RKO (cell line): ENCODE measurements around the gene NPLOC4.

ENCODE experiments used
- DNase-seq: peaks from one replicate; pipeline ENCODE4 v3.0.0-alpha.2; 2016; ENCODE audit warnings: low spot score

Gene NPLOC4

DNA sequence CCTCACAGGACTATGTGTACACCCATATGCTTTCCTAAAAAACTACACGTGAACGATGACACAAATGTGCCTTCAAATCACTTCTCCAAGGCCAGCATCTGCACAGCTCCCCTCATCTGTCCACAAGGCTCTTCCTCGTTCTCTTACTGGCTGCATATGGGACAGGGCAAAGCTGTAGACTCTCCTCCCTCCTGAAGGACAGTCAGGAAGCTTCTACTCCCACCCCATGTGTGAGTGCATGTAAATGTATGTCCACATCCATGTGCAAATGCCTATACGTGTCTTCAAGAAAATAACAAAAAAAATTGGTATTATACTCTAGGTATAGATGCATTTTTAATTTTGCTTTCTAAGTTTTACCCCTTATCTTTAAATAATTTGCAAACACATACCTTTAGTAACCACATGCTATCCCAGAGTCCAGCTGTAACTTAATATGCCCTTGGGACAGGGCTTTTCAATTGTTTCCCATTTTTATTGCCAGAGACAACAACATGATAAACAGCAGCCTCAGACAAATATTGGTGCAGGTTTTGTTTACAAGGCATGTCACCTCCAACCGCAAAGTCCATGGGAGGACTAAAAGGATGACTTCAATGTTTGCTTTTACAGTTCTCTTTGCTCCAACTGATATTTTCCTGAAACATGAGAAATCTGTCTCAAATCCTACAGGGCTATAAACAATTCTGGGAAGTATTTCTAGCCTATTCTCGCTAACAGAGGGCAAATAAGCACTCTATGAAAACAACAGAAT, 53.1 kb downstream of the NPLOC4 start:
- no peak for DNase-seq

DNA sequence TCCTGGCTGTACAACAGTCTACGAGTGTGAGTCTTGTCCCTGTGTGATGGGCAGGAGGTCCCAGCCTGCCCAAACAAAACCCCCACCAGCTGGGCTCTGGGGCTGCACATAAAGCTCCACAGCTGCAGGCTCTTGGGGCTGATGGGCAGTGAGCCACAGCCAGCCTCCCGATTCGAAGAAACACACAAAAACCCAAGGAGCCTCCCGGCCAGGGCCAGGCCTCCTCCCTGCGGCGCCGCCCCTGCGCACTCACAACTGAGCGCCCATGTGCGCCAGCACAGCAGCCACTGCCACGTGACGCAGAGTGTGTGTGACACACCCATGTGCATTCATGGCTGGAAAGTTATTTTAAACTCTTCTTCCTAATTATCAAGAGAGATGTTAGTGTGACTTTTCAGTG, 54.2 kb downstream of the NPLOC4 start:
- no peak for DNase-seq

DNA sequence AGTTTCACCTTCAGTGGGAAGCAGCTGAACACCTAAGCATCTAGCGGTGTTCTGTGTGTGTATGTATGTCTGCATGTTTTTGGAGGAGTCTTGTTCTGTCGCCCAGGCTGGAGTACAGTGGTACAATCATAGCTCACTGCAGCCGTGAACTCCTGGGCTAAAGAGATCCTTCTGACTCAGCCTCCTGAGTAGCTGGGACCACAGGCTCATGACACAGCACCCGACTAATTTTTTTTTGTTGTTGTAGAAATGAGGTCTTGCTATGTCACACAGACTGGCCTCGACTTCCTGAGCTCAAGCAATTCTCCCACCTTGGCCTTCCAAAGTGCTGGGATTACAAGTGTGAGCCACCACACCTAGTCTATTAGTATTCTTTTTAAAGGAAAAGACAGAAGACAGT, 54.6 kb downstream of the NPLOC4 start:
- DNase-seq: peak; percentile 48

DNA sequence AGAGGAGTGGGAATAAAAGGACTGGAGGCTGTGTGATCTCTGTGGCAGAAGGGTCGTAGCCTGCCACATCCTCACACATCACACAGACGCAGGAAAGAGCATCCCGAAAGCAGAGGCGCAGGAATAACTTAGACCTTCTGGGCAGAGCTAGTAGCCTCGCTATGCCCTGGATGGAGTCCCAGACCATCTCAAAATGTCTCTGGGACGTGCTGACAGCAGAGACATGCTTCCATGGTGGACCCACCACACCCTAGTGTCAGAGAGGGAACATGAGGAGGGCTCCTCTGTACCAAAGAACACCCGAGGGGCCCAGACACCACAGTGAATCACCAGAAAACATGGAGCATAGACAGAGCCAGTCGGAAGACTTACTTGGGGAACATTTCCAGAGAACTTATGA, 55.2 kb downstream of the NPLOC4 start:
- no peak for DNase-seq

DNA sequence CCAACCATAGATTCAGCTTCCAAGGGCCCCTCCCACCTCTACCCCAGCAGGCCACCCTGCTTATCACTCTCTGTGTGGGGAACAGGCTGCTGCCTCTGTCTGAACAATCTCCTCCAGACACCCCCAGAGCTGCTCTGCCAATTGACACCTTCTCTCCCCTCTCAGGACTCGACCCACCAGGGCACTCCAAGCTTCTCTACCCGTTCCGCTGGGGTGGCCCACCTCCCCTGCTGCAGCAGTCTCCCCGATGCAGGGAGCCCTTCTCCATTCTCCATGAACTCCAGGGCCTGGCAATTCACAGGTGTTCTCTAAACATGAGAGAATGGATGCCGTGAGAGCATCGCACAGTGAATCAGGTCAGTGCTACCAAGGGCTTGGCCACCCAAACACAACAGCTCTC, 56.4 kb downstream of the NPLOC4 start:
- DNase-seq: no peak

DNA sequence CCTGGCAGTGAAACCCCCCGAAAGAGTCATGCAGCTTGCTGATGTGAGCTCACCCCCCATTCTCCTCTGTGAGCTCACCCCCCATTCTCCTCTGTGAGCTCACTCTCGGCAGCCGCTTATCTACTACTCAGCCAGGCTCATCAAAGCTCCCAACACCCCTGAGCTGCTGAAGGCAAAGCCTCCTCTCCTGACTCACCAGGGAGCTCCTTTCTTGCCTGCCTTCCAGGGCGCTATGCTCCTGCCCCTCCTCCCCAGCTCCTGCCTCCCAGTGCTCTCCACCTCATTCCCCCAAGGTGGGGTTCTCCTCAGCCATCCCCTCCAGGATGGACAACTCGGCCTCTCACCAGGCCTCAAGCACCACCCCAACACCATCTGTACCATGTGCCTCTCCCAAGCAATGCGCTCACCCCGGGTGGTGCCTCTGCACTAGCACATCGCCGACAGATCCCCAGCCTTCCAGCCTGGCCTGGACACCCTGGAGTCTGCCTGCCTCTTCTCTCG, 57.0 kb downstream of the NPLOC4 start:
- peak; percentile 24 for DNase-seq

DNA sequence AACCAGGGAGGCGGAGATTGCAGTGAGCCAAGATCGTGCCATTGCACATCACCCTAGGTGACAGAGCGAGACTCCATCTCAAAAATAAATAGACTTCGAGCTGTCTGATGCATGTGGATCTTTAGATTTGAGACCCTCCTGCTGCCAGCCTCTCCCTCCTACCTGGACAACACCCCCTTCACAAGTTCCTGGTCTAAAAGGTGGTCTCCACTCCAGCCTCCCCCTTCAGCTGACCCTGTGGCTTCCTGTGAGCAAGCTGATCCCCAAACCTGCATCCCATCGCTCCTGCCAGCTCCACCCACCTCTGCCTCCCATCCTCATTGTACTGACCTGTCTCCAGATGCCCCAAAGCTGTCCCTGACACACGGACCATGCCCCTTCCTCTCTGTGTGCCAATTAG, 57.6 kb downstream of the NPLOC4 start:
- no peak for DNase-seq

DNA sequence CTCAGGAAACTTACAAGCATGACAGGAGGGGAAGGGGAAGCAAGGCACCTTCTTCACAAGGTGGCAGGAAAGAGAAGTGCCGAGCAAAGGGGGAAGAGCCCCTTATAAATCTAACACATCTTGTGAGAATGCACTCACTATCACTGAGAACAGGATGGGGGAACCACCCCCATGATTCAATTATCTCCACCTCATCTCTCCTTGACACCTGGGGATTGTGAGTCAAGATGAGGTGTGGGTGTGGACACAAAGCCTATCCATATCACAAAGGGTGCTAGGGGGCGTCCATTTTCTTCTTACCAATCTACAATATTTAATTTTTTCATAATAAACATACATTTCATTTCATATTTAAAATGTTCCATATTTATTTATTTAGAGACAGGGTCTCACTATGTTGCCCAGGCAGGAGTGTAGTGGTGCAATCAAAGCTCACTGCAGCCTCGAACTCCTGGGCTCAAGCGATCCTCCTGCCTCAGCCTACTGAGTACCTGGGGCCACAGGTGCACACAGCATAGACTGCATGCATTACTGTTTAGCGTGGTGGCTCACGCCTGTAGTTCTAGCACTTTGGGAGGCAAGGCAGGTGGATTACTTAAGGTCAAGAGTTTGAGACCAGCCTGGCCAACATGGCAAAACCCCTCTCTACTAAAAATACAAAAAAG, 58.2 kb downstream of the NPLOC4 start:
- no peak for DNase-seq

DNA sequence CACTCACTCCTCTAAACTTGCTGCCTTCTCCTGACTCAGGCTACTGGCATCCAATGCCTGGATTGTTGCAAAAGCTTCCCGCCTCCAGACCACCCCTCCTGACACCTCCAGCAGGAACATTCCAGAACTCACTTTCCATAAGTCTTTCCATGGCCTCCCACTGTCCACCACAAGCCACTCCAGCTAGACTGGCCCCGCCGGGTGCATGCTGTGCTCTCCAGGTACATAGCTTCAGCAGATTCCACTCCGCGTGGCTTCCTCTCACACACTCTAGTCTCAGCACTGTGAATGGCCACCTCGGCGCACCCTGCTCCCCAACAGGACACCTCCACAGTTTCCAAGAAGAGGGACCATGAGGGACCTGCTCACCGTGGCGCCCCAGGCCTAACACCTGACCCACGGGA, 58.9 kb downstream of the NPLOC4 start:
- no peak for DNase-seq

DNA sequence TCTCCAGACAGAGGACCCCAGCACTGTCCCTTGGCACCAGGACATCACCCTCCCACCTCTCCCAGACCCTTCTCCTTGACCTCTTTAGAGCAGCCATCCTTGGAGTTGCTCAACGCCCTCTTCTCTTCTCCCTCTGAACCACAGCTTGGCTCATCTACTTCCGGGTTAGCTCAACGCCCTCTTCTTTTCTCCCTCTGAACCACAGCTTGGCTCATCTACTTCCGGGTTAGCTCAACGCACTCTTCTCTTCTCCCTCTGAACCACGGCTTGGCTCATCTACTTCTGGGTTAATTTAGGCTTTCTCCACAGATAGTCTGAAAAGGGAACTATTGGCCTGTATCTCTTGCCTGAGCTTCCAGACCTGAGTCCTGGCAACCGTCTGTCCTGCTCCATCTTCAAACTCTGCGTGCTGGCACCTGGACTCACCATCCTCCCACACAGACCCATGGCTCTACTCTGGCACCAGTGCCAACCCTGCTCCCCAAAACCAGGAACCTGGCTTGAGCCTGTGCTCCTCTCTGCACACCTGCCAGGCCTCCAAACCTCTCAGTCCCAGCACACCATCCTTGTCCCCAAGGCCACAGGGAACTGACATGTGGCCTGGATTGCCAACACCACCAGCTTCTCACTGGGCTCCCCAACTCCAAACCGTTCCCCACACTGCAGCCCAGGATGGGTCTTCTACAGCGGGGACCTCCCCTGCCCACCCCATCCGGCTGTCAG, 59.5 kb downstream of the NPLOC4 start:
- DNase-seq: no peak

DNA sequence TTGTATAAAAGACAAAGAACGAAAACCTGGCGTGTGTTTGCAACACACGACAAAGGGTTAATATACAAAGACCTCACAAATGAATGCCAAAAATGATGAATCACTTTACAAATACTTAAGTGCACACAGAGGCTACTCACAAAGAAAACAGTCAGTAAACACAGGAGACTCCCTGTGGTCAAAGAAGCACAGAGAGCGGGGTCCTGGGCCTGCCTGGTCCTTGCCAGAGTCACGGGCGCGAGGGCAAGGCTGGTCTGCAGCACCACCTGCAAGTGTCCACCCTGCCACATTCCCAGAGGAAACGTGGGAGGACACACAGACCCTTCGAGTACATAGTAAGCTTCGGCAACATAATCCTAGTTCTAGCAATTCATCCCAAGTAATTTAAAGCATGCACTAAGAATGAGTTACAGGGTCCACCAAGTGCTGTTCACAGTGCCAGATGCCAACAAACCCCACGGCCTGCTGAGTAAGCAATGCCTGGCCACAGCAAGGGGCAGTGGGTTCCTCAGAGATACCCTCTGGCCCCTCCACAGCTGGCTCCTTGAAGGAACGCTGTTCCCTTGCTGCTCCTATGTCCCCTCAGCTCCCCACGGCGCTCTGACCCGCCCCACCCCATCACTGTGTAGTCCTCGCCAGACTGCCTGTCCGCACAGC, 60.2 kb downstream of the NPLOC4 start:
- DNase-seq: peak; percentile 55

DNA sequence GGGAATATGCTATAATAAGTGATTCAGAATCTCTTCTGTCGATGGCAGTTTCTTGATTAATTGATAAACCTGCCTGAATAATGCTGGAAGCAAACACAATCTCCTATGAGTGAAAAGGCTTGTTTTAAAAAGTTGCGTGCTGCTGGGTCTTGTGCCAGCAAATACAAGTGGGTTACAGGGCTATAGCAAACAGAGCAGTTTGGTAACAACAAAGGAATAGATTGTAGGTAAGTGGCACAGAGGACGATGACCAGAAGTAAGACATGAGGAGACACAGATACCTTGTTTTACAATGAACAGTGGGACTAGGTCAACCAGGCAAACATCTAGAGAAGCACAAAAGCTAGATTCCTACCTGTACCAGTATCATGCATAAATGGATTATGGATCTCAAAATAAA, 61.1 kb downstream of the NPLOC4 start:
- no peak for DNase-seq

DNA sequence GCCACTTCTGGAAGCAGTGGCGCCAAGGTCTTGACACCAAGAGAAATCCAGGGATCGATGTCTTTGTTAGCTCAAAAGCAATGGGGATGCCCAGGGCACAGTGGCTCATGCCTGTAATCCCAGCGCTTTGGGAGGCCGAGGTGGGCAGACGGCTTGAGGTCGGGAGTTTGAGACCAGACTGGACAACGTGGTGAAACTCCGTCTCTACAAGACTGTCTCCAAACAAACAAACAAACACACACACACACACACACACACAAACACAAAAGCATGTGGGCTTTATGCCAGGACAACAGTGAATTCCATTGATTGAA, 62.3 kb downstream of the NPLOC4 start:
- no peak for DNase-seq

DNA sequence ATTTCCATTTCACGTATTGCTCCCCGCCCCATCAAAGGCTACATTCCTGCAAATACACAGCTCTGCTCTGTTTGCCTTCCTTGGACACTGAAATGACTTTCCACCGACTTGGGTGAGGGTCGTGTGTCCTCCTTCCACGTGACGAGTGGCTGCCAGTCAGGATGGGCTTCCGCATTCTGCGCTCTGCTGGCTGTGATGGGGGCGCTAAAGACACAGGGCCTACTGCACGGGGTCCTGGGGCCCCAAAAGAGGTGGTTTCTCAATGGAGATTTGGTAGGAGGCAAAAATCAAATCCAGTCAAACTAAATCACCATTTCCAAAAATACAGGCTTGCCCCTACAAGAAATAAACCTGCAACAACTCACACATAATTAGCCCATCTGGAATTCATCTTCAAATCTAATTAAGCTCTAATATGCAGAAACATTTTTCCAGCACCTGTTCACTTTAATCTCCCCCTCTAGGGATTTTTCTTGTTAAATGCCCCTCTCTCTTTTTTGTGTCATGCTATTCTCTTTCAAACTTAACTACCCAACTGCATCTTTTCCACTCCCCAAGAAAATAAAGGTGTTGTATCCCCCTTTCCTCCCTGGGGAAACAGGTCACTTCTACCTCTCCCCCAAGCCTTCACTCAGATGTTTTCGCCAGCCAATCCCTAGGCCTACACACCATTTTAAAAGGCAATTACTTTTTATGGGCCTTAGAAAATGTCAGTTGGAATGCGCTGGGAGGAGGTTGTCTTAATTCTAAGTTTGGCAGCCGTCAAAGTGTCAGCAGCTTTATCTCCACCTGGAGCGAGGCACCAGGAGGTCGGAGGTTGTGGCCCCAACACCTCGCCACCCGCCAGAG, 62.9 kb downstream of the NPLOC4 start:
- no peak for DNase-seq

DNA sequence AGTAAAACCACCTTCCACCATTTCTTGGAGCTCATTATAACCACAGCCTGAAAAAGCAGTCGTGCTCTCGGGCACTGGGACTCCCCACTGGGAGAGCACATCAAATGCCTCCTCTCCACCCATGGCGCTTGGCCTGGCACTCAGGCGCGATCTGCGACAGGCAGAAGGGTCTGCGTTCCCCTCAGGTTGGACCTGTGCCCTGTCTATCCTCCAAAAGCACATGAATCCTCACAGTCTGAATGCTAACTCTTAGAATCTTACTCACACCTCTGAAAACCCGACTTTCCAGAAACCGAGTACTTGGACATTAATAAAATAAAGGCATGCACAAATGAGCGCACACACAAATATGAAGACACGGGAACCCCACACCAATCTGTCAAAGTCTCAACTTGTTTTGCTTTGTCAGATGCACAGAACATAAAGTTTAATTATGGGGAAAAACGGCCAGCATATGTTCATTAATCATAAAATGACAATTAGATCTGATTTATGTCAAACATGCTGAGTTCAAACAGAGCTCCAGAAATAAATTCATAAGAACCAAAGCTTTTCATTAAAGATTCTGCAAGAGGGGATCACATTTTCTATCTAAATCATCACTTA, 64.2 kb downstream of the NPLOC4 start:
- no peak for DNase-seq

DNA sequence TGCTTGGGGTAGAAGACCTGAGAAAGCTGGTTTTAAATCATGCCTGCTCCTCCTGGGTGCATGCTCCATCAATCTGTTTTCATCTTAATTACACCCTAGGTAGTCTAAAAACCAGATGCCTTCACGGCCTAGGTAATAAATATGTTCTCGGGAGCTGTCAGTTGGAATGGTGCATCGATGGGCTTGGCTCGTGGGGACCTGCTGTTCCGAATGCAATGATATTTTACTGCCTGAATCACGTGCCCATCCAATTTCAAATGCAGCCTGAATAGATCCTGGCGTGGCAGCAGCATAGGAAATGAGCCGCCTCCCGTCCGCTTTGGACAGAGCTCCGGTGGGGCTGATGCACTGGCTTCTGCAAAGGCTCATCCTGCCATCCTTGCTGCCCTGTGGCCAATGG, 65.9 kb downstream of the NPLOC4 start:
- DNase-seq: no peak

DNA sequence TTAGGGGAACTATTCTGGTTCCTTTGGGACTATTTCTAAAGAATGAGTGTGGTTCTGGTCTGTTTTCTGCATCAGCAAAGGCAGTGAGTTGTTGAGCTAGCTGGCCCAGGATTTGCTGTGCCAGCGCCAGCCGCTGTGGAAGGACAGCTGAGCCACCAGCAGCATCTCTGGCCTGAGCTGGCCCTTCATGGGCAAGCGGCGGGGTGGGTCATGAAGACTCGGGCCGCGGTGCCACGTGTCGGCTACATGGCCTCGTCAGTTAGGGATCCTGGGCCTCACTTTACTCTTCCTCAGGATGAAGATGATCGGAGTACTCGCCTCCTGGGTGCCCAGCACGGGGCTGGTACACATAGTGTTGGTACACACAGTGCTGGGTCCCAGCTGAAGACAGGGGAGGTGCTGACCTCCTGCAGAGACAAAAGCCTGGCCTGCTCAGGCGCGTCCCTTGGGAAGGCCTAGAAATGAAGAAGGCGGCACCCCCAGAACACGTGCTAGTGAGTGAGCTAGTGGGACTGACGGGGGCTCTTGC, 66.9 kb downstream of the NPLOC4 start:
- DNase-seq: no peak

DNA sequence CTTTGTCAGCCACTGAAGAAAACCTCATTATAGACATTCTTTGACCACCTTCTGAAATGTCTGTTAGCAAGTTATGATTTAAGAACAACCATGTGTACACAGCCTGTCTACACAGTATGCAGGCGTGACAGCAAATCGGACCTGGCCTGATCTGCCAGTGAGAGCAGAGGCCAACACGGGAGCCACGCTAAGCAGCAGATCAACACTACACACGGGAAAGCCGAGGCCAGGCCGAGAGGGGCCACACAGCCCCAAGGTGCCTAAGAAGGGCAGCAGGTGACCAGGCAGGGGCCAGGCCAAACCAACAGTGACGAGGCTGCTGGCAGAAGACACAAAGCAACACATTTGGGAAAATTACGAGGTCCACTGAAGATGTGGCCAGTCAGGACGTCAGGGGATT, 68.5 kb downstream of the NPLOC4 start:
- no peak for DNase-seq

DNA sequence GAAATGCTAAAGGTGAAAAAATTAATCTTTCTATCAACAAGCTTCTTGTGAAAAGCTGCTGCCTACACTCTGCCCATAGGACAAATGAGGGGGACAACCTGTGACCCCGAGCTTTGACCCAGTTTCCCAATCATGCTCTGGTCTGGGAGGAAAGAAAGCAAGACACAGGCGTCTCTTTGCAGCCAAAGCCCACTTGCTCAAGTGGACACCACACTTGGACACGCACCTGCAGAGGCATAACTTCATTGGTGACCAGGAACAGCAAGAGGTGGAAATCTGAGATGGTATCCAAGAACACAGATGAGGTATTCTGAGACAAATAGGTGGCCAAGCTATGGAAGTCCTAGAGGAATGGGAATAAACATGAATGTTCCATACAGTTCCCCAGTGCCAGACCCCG, 69.7 kb downstream of the NPLOC4 start:
- DNase-seq: no peak

DNA sequence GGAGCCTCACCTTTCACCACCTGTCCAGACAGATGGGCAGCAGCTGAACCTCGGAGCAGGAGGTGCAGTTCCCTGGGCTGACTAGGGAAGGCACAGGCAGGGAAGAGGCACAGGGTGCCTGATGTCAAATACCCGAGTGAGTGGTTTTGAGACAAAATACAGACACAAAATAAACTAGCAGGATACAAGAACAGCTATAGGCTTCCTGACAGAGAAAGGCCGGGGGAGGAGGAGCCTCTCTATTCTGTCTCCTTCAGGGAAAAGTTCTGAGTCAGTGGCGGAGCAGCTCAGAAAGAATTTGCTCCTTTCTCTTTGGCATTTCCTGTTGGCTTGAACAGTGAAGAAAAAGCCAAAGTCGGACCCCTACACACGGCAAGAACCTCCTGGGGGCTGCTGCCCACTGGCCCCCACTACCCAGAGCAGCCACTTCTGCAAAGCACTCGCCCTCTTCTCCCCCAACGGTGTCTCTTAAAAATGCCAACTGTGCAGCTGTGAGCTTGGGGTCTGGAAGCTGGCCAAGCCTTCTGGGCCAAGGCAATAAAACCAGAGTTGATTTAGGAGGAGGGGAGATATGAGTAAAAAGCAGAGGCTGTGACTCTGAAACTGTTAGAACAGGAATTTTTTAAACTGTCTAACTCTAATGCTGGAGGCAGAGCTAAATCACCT, 70.3 kb downstream of the NPLOC4 start:
- peak; percentile 66 for DNase-seq

DNA sequence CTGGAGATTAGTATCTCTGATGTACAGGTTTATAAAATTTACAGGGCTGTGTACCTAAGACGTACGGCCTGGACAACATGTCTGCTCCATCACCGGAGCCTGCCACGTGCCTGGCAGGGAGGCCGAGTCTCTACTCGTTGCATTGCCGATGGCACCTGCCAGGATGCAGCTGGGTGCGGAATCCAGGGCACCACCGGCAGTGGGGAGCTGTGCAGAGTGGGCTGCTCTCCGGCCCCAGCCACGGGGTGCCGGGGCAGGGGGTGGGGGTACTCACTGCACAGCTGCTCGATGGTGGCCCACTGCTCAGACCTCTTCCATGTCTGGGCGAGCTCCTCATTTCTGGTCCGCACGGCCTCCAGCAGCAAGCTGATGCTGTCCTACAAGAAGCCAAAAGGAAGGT, 71.7 kb downstream of the NPLOC4 start:
- no peak for DNase-seq
